IMR-90 (cell line): ENCODE measurements around the gene MICA.

Experiments
- BHLHE40 ChIP-seq: fragments of 150-350 bp; IDR thresholded peaks from 2 replicates; pipeline ENCODE4 v1.6.1; 2016; ENCODE audit warnings: mild to moderate bottlenecking, low read depth, low read length
- CEBPB ChIP-seq: IDR thresholded peaks from 2 replicates; pipeline ENCODE4 v1.6.1; 2012; ENCODE audit warnings: low read depth, low read length, improper control_type of control experiment
- CHD1 ChIP-seq: IDR thresholded peaks from 2 replicates; pipeline ENCODE4 v1.6.1; 2012; ENCODE audit warnings: low read depth, low read length, improper control_type of control experiment
- FOS ChIP-seq: fragments of 150-350 bp; IDR thresholded peaks from 2 replicates; pipeline ENCODE4 v1.6.1; 2016; ENCODE audit warnings: low read depth, low read length
- MAFK ChIP-seq: IDR thresholded peaks from 2 replicates; pipeline ENCODE4 v1.6.1; 2012; ENCODE audit warnings: low read depth, low read length, improper control_type of control experiment
- NFE2L2 ChIP-seq: fragments of 150-350 bp; IDR thresholded peaks from 2 replicates; pipeline ENCODE4 v1.6.1; 2016; ENCODE audit warnings: low read depth, mild to moderate bottlenecking, low read length
- POLR2A ChIP-seq: IDR thresholded peaks from 2 replicates; pipeline ENCODE4 v1.6.1; 2012; ENCODE audit warnings: mild to moderate bottlenecking, low read depth, low read length
- RAD21 ChIP-seq: IDR thresholded peaks from 2 replicates; pipeline ENCODE4 v1.6.1; 2012; ENCODE audit warnings: low read length, improper control_type of control experiment
- RFX5 ChIP-seq: IDR thresholded peaks from 2 replicates; pipeline ENCODE4 v1.8.0; 2012; ENCODE audit warnings: low read depth, mild to moderate bottlenecking, low read length, moderate library complexity
- SMC3 ChIP-seq: fragments of 150-350 bp; IDR thresholded peaks from 2 replicates; pipeline ENCODE4 v1.6.1; 2016; ENCODE audit warnings: low read depth, mild to moderate bottlenecking, antibody characterized with exemption, low read length, moderate library complexity
- TF ChIP-seq, protein P1 (sequence below): conservative IDR thresholded peaks from 2 replicates; pipeline ENCODE4 v1.5.1; 2012; ENCODE audit warnings: mild to moderate bottlenecking, low read depth, low read length, improper control_type of control experiment
- TF ChIP-seq, protein P2 (sequence below): fragments of 150-350 bp; IDR thresholded peaks from 2 replicates; pipeline ENCODE4 v1.6.1; 2017; ENCODE audit warnings: mild to moderate bottlenecking, antibody characterized with exemption, low read length, low read depth
- TF ChIP-seq, protein P3 (sequence below): fragments of 150-350 bp; IDR thresholded peaks from 2 replicates; pipeline ENCODE4 v1.6.1; 2016; ENCODE audit warnings: low read depth, mild to moderate bottlenecking, low read length, moderate library complexity, borderline replicate concordance

DNA sequence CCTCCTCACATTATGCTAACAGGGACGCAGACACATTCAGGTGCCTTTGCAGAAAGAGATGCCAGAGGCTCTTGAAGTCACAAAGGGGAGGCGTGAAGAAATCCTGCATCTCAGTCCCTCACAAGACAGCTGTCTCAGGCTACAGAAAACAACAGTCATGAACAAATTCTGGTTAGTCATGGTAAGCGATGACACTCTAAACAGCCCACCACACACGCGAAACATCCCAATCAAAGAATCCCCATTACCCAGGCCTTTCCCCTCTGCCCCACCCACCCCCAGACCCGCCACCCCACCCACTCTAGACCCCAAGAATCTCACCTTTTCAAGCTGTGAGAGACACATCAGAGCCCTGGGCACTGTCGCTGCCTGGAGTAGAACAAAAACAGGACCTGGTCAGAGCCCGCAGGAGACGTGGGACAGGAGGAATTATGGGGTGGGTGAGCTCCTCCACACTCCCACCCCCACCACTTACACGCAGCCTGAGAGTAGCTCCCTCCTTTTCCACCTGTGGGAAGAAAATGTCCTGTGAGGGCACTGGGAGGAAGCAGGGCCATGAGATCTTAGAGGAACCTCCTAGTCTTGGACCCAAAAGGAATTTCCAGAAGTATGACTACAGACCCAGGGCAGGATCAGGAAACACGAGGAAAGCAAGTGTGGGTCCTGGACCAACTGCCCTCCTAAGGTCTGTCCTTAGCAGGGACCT is 49.1 kb upstream of the MICA start:
- TF ChIP-seq RFX5 (no peak), SMC3 (no peak), POLR2A (no peak), MAFK (no peak), FOS (no peak), NFE2L2 (no peak), RAD21 (no peak), BHLHE40 (no peak), CHD1 (no peak), CEBPB (no peak)
- TF ChIP-seq, protein P1, sequence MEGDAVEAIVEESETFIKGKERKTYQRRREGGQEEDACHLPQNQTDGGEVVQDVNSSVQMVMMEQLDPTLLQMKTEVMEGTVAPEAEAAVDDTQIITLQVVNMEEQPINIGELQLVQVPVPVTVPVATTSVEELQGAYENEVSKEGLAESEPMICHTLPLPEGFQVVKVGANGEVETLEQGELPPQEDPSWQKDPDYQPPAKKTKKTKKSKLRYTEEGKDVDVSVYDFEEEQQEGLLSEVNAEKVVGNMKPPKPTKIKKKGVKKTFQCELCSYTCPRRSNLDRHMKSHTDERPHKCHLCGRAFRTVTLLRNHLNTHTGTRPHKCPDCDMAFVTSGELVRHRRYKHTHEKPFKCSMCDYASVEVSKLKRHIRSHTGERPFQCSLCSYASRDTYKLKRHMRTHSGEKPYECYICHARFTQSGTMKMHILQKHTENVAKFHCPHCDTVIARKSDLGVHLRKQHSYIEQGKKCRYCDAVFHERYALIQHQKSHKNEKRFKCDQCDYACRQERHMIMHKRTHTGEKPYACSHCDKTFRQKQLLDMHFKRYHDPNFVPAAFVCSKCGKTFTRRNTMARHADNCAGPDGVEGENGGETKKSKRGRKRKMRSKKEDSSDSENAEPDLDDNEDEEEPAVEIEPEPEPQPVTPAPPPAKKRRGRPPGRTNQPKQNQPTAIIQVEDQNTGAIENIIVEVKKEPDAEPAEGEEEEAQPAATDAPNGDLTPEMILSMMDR, result no peak
- TF ChIP-seq, protein P2, sequence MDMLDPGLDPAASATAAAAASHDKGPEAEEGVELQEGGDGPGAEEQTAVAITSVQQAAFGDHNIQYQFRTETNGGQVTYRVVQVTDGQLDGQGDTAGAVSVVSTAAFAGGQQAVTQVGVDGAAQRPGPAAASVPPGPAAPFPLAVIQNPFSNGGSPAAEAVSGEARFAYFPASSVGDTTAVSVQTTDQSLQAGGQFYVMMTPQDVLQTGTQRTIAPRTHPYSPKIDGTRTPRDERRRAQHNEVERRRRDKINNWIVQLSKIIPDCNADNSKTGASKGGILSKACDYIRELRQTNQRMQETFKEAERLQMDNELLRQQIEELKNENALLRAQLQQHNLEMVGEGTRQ, result no peak
- TF ChIP-seq, protein P3, sequence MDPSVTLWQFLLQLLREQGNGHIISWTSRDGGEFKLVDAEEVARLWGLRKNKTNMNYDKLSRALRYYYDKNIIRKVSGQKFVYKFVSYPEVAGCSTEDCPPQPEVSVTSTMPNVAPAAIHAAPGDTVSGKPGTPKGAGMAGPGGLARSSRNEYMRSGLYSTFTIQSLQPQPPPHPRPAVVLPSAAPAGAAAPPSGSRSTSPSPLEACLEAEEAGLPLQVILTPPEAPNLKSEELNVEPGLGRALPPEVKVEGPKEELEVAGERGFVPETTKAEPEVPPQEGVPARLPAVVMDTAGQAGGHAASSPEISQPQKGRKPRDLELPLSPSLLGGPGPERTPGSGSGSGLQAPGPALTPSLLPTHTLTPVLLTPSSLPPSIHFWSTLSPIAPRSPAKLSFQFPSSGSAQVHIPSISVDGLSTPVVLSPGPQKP, result no peak
